WERI-Rb-1 (cell line): Measurements from ENCODE around the gene CHST8.
A peak's percentile ranks its signal among the peaks of the same experiment; 100 is the strongest.

ENCODE experiments used
- DNase-seq: peaks from one replicate; pipeline ENCODE4 v3.0.0-alpha.2; 2020
- H3K27ac ChIP-seq: fragments of 250-450 bp; sonication (Bioruptor Pico); 2 replicates; pipeline ENCODE4 v1.5.1; 2020; ENCODE audit warnings: mild to moderate bottlenecking, moderate library complexity
- H3K27me3 ChIP-seq: fragments of 250-450 bp; sonication (Bioruptor Pico); 2 replicates; pipeline ENCODE4 v1.5.1; 2021; ENCODE audit warnings: mild to moderate bottlenecking, low read depth, moderate library complexity; ENCODE audit not compliant: insufficient read depth, severe bottlenecking
- H3K36me3 ChIP-seq: fragments of 250-450 bp; sonication (Bioruptor Pico); 2 replicates; pipeline ENCODE4 v1.5.1; 2020; ENCODE audit warnings: mild to moderate bottlenecking, moderate library complexity
- H3K4me3 ChIP-seq: 2 replicates; pipeline ENCODE4 v1.5.1; 2011; ENCODE audit warnings: low read depth, mild to moderate bottlenecking, control low read depth, low read length
- H3K9me3 ChIP-seq: fragments of 250-450 bp; sonication (Bioruptor Pico); 2 replicates; pipeline ENCODE4 v1.5.1; 2021; ENCODE audit warnings: mild to moderate bottlenecking, moderate library complexity; ENCODE audit not compliant: severe bottlenecking
- TF ChIP-seq, protein P1 (sequence below): IDR thresholded peaks from 2 replicates; pipeline ENCODE4 v1.5.1; 2011; ENCODE audit warnings: low read depth, mild to moderate bottlenecking, control low read depth, inconsistent platforms, low read length

CHST8 gene

DNA sequence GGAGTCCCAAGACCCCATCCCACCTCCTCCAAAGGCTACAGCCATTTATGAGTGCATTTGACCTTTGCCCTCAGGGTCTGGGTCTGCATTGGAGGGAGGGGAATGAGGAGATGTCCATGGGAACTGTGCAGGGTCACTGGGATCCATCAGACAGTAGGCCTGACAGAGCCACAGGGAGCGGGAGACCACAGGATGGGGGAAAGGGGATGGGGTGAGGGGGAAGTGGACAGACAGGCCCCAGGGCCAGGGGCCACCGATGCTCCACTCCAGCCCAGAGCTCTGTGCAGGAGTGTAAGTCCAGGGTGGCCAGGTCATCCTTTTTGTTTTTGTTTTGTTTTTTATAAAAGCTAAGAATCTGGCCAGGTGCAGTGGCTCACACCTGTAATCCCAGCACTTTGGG is 82.5 kb downstream of the CHST8 start:
- TF ChIP-seq, protein P1, sequence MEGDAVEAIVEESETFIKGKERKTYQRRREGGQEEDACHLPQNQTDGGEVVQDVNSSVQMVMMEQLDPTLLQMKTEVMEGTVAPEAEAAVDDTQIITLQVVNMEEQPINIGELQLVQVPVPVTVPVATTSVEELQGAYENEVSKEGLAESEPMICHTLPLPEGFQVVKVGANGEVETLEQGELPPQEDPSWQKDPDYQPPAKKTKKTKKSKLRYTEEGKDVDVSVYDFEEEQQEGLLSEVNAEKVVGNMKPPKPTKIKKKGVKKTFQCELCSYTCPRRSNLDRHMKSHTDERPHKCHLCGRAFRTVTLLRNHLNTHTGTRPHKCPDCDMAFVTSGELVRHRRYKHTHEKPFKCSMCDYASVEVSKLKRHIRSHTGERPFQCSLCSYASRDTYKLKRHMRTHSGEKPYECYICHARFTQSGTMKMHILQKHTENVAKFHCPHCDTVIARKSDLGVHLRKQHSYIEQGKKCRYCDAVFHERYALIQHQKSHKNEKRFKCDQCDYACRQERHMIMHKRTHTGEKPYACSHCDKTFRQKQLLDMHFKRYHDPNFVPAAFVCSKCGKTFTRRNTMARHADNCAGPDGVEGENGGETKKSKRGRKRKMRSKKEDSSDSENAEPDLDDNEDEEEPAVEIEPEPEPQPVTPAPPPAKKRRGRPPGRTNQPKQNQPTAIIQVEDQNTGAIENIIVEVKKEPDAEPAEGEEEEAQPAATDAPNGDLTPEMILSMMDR = no peak

DNA sequence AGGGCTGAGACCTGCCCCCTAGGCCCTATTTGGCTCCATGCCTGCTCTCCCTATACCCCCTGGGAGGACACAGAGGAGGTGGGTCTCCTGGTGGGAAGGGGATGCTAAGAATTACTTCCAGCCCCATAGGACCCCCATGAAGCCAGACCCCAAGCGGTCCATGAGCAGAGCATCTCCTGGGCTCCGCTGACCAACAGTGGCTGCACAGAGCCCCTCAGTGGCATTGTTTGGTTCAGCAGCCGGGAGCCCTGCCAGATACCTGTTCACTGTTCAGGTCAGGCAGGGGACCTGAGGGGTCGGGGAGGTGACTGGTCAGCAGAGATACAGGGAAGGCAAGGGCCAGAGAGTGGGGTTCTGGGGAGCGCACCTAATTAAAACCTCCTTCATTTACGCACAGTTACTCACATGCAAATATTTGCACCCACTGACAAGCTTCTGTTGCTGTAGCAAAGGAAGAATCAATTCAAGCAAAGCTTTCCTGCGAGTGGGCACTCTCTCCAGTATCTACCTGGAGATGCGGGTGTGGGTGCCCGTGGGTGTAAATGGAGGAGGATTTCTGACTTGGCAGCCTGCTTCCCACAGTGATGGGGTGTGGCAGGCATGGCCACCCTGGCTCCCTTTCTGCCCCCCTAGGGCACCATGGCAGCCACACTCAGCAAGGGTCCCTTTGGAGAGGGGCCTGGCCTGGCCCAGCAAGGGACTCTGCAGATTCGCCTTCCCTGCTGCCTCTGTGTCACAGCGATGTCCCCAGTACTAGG is 83.5 kb downstream of the CHST8 start:
- Histone ChIP-seq H3K36me3 (no peaks in the 10 kb centered on the region), H3K27me3 (no peaks in the 10 kb centered on the region), H3K27ac (no peak overlapping the region), H3K4me3 (no peak overlapping the region), H3K9me3 (no peaks in the 10 kb centered on the region)
- DNase-seq = peak; percentile 30
- TF ChIP-seq, protein P1 = peak; percentile 61

More for the DNA sequence above, 82.5 kb downstream of the CHST8 start:
- Histone ChIP-seq H3K9me3 (no peaks in the 10 kb centered on the region), H3K36me3 (no peaks in the 10 kb centered on the region), H3K4me3 (no peak overlapping the region), H3K27me3 (no peaks in the 10 kb centered on the region), H3K27ac (no peak overlapping the region)
- DNase-seq = no peak

DNA sequence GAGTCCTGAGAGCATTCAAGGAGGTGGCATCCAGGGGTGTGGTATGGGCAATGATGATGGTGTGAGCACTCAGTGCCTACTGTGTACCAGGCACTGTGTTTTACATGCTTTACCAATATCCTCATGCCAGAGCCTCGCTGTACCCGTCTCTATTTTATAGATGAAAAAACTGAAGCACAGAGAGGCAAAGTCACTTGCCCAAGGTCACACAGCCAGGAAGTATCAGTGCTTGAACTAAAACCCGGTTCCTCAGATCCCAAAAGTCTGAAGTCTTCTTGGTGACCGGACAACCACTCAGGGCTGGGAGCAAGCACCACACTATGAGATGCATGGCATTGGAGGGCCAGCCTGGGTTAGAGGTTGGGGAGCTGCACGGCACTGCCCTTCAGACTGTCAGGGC is 84.1 kb downstream of the CHST8 start:
- H3K27ac ChIP-seq = no peak overlapping the region

DNA sequence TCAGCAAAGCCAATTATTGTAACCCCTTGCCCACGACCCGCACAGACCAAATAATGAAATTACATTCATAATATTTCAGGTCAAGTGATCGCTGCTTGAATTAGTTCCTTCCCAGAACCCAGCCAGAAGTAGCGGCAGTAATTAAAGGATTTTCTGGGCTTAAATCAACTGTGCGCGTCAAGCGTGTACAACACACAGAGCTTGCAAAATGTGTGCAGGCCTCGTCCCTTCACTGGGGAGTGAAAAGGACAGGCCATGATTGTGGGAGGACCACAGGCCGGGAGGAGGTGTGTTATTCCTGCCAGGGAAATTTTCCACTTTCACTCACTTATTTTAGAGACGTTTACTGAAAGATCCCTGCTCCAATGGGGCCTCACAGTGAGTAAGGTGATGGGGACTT is 84.9 kb downstream of the CHST8 start:
- TF ChIP-seq, protein P1 = no peak
- H3K27ac ChIP-seq = peak overlapping the region; percentile 19; the same call in 1 of the 2 replicates
- no peaks in the 10 kb centered on the region for H3K9me3 ChIP-seq
- DNase-seq = peak; percentile 34
- H3K27me3 ChIP-seq = no peaks in the 10 kb centered on the region
- H3K36me3 ChIP-seq = no peaks in the 10 kb centered on the region
- H3K4me3 ChIP-seq = no peak overlapping the region

More for the DNA sequence above, 84.1 kb downstream of the CHST8 start:
- Histone ChIP-seq H3K36me3 (no peaks in the 10 kb centered on the region), H3K4me3 (no peak overlapping the region), H3K27me3 (no peaks in the 10 kb centered on the region), H3K9me3 (no peaks in the 10 kb centered on the region)
- DNase-seq = no peak
- TF ChIP-seq, protein P1 = no peak

DNA sequence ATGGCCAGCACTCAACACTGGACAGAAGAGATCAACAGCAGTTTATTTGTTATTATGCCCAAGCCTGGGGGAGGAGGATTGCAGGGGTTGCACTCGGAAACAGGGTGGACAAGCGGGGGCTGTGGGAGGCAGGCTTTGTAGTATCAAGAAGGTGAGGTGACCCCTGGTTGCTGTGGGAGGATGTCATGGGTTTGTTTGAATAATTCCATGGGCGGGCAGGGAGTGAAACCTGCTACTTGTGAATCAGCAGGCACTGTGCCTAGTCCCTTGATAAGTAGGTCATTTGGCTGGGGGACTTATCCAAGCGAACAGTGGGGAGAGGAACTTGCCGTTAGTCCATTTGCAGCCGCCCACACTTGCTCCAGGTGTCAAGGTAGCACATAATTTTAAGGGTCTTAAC is 90.5 kb downstream of the CHST8 start:
- TF ChIP-seq, protein P1 = no peak
- DNase-seq = no peak
- H3K27ac ChIP-seq = no peak overlapping the region
- H3K4me3 ChIP-seq = no peak overlapping the region
- no peaks in the 10 kb centered on the region for H3K36me3 ChIP-seq
- no peaks in the 10 kb centered on the region for H3K27me3 ChIP-seq
- no peaks in the 10 kb centered on the region for H3K9me3 ChIP-seq

DNA sequence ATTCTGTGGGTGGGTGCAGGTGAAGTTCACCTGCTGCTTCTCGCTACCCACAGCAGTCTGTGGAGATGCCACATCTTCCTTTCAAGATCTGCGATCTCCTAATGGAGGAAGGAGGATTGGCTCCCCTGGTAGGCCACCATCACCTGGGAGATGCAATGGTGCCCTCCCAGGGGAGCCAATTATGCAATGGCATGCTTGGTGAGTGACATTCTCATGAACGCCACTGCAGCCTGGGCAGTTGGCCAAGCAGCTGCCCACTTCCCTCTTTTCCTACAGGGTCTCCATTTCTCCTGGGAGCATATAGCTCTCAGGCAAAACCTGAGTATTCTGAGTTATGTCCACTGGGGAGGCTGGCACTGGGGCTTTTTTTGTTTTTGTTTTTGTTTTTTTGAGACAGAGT is 91.4 kb downstream of the CHST8 start:
- Histone ChIP-seq H3K4me3 (no peak overlapping the region), H3K27ac (no peak overlapping the region), H3K27me3 (no peaks in the 10 kb centered on the region), H3K9me3 (no peaks in the 10 kb centered on the region), H3K36me3 (no peaks in the 10 kb centered on the region)
- TF ChIP-seq, protein P1 = no peak
- no peak for DNase-seq
